Neural cell (in vitro differentiated cells): ENCODE measurements around the gene SYNGR1. TPM values are rescaled to one million over a fixed set of nuclear protein-coding genes. Genes with fewer than 3 reads are reported as not detected.

Experiments
- H2AFZ ChIP-seq: fragments of 200-600, 300-800 bp; sonication (generic), shearing (Covaris generic); 2 replicates; pipeline ENCODE4 v1.6.0; 2014; ENCODE audit warnings: low read depth, mild to moderate bottlenecking, antibody characterized with exemption, low read length, moderate library complexity
- H3F3A ChIP-seq: fragments of 200-600 bp; shearing (Covaris generic); 2 replicates; pipeline ENCODE4 v1.6.1; 2016; ENCODE audit warnings: mild to moderate bottlenecking, moderate library complexity, mixed read lengths, antibody characterized with exemption, low read length; ENCODE audit not compliant: insufficient read depth, poor library complexity, severe bottlenecking
- H3K27ac ChIP-seq: fragments of 200-600, 300-800 bp; sonication (generic), shearing (Covaris generic); 2 replicates; pipeline ENCODE4 v1.5.1; 2014; ENCODE audit warnings: mild to moderate bottlenecking, low read length, moderate library complexity
- H3K27me3 ChIP-seq: fragments of 300-800, 200-600 bp; sonication (generic), shearing (Covaris generic); 2 replicates; pipeline ENCODE4 v1.6.0; 2014; ENCODE audit warnings: mild to moderate bottlenecking, low read depth, low read length, moderate library complexity; ENCODE audit not compliant: insufficient read depth
- H3K36me3 ChIP-seq: fragments of 300-800, 200-600 bp; sonication (generic), shearing (Covaris generic); 2 replicates; pipeline ENCODE4 v1.5.1; 2014; ENCODE audit warnings: mild to moderate bottlenecking, antibody characterized with exemption, low read length, moderate library complexity; ENCODE audit not compliant: insufficient read depth
- H3K4me2 ChIP-seq: fragments of 300-800, 200-600 bp; sonication (generic), shearing (Covaris generic); 2 replicates; pipeline ENCODE4 v1.6.0; 2014; ENCODE audit warnings: mild to moderate bottlenecking, low read length
- H3K4me3 ChIP-seq: fragments of 300-800, 200-600 bp; sonication (generic), shearing (Covaris generic); 2 replicates; pipeline ENCODE4 v1.5.1; 2014; ENCODE audit warnings: mild to moderate bottlenecking, low read length, moderate library complexity
- H3K79me2 ChIP-seq: fragments of 200-600 bp; shearing (Covaris generic); replicated peaks from 2 replicates; pipeline ENCODE4 v1.6.0; 2014; ENCODE audit warnings: mild to moderate bottlenecking, low read length, moderate library complexity; ENCODE audit not compliant: insufficient read depth
- H3K9ac ChIP-seq: fragments of 300-800, 200-600 bp; sonication (generic), shearing (Covaris generic); 2 replicates; pipeline ENCODE4 v1.6.1; 2016; ENCODE audit warnings: mild to moderate bottlenecking, low read length, mixed read lengths
- H3K9me2 ChIP-seq: fragments of 200-600 bp; shearing (Covaris generic); 2 replicates; pipeline ENCODE4 v1.6.1; 2016; ENCODE audit warnings: mild to moderate bottlenecking, low read length, mixed read lengths; ENCODE audit not compliant: insufficient read depth
- H3K9me3 ChIP-seq: fragments of 200-600, 300-800 bp; sonication (generic), shearing (Covaris generic); 2 replicates; pipeline ENCODE4 v1.6.1; 2016; ENCODE audit warnings: mild to moderate bottlenecking, mixed run types, low read length, moderate library complexity, mixed read lengths
- H4K20me1 ChIP-seq: fragments of 200-600 bp; shearing (Covaris generic); 2 replicates; pipeline ENCODE4 v1.6.1; 2016; ENCODE audit warnings: mild to moderate bottlenecking, mixed run types; ENCODE audit not compliant: insufficient read depth
- EZH2 ChIP-seq: fragments of 200-600, 300-800 bp; shearing (Covaris generic), sonication (generic); IDR thresholded peaks from 2 replicates; pipeline ENCODE4 v1.6.1; 2014; ENCODE audit warnings: antibody characterized with exemption, low read length, borderline replicate concordance, mild to moderate bottlenecking; ENCODE audit not compliant: insufficient read depth, poor library complexity, severe bottlenecking
- MXI1 ChIP-seq: fragments of 450-650 bp; conservative IDR thresholded peaks from 2 replicates; pipeline ENCODE4 v1.6.1; 2014; ENCODE audit warnings: antibody characterized with exemption, mild to moderate bottlenecking; ENCODE audit not compliant: poor library complexity, severe bottlenecking
- POLR2AphosphoS5 ChIP-seq: IDR thresholded peaks from 2 replicates; pipeline ENCODE4 v1.6.1; 2012
- RAD21 ChIP-seq: fragments of 450-650 bp; conservative IDR thresholded peaks from 2 replicates; pipeline ENCODE4 v1.6.1; 2014; ENCODE audit warnings: antibody characterized with exemption, mild to moderate bottlenecking, moderate library complexity
- polyA plus RNA-seq: library from polyadenylated mRNA; depleted of rRNA; stranded (reverse); fragments of >200 nt; gene quantifications from 2 replicates; pipeline ENCODE4 v1.2.3, GENCODE V29; 2014
- TF ChIP-seq, protein P1 (sequence below): fragments of 450-650 bp; IDR thresholded peaks from 2 replicates; pipeline ENCODE4 v1.5.1; 2014; ENCODE audit warnings: antibody characterized with exemption, mild to moderate bottlenecking, moderate library complexity; ENCODE audit not compliant: poor library complexity, severe bottlenecking
- TF ChIP-seq, protein P2 (sequence below): IDR thresholded peaks from 2 replicates; pipeline ENCODE4 v1.6.1; 2012; ENCODE audit warnings: borderline replicate concordance

The SYNGR1 gene
- polyA plus RNA-seq, 1 donor from 2014 or later, result 68.4 TPM

DNA sequence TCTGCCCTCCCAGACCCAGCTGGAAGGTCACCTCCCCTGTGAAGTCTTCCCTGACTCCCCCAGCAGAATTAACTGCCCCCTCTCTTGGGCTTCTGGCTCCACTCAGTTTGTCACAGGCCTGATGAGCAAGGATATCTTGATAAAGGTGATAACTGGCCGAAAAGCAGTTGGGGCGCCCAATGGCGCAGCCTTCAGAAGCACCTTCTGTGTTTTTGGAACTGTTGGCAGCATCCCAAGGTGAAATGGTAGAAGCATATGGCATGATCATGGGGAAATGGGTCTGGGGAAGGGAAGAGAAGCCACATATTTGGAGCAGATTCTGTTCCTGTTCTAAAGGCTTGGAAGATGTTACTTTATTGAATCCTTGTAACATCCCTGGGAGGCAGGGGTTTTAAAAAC, 47.0 kb downstream of the SYNGR1 start:
- H3K9me3 ChIP-seq, result no peaks in the 10 kb centered on the region
- H3K27ac ChIP-seq, result no peak overlapping the region

DNA sequence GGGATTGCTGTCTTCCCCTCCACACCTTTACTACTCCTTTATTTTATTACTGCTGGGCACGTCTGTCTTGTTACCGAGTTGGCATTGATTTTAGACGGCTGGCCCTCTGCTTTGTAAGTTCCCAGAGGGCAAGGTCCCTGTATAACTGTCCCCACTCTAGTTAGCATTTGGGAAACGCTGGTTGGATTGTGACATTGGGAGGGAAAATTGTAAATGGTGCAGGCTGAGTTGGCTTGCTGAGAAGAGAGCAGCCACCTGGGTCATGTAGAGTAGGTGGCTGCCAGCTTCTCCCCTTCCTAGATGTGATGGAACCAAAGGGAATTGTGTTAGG, 51.5 kb downstream of the SYNGR1 start:
- no peaks in the 10 kb centered on the region for H3K27me3 ChIP-seq
- no peaks in the 10 kb centered on the region for H4K20me1 ChIP-seq
- no peak overlapping the region for H3K9ac ChIP-seq
- no peak overlapping the region for H2AFZ ChIP-seq
- no peak overlapping the region for H3K4me2 ChIP-seq
- H3K4me3 ChIP-seq, result no peak overlapping the region
- TF ChIP-seq MXI1, result no peak
- TF ChIP-seq EZH2, result no peak
- TF ChIP-seq, protein P1, sequence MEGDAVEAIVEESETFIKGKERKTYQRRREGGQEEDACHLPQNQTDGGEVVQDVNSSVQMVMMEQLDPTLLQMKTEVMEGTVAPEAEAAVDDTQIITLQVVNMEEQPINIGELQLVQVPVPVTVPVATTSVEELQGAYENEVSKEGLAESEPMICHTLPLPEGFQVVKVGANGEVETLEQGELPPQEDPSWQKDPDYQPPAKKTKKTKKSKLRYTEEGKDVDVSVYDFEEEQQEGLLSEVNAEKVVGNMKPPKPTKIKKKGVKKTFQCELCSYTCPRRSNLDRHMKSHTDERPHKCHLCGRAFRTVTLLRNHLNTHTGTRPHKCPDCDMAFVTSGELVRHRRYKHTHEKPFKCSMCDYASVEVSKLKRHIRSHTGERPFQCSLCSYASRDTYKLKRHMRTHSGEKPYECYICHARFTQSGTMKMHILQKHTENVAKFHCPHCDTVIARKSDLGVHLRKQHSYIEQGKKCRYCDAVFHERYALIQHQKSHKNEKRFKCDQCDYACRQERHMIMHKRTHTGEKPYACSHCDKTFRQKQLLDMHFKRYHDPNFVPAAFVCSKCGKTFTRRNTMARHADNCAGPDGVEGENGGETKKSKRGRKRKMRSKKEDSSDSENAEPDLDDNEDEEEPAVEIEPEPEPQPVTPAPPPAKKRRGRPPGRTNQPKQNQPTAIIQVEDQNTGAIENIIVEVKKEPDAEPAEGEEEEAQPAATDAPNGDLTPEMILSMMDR, result no peak
- TF ChIP-seq, protein P2, sequence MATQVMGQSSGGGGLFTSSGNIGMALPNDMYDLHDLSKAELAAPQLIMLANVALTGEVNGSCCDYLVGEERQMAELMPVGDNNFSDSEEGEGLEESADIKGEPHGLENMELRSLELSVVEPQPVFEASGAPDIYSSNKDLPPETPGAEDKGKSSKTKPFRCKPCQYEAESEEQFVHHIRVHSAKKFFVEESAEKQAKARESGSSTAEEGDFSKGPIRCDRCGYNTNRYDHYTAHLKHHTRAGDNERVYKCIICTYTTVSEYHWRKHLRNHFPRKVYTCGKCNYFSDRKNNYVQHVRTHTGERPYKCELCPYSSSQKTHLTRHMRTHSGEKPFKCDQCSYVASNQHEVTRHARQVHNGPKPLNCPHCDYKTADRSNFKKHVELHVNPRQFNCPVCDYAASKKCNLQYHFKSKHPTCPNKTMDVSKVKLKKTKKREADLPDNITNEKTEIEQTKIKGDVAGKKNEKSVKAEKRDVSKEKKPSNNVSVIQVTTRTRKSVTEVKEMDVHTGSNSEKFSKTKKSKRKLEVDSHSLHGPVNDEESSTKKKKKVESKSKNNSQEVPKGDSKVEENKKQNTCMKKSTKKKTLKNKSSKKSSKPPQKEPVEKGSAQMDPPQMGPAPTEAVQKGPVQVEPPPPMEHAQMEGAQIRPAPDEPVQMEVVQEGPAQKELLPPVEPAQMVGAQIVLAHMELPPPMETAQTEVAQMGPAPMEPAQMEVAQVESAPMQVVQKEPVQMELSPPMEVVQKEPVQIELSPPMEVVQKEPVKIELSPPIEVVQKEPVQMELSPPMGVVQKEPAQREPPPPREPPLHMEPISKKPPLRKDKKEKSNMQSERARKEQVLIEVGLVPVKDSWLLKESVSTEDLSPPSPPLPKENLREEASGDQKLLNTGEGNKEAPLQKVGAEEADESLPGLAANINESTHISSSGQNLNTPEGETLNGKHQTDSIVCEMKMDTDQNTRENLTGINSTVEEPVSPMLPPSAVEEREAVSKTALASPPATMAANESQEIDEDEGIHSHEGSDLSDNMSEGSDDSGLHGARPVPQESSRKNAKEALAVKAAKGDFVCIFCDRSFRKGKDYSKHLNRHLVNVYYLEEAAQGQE, result no peak
- no peak for TF ChIP-seq RAD21
- TF ChIP-seq POLR2AphosphoS5, result no peak
- no peak overlapping the region for H3K27ac ChIP-seq
- H3K9me2 ChIP-seq, result no peaks in the 10 kb centered on the region
- H3K36me3 ChIP-seq, result no peaks in the 10 kb centered on the region
- H3K79me2 ChIP-seq, result peaks cover 7% of the 10 kb centered on the region
- no peaks in the 10 kb centered on the region for H3K9me3 ChIP-seq
- H3F3A ChIP-seq, result no peaks in the 10 kb centered on the region

More for the DNA sequence above, 47.0 kb downstream of the SYNGR1 start:
- H3K9ac ChIP-seq, result no peak overlapping the region
- no peaks in the 10 kb centered on the region for H3K36me3 ChIP-seq
- TF ChIP-seq EZH2, result no peak
- TF ChIP-seq, protein P1, result no peak
- no peaks in the 10 kb centered on the region for H3K27me3 ChIP-seq
- no peaks in the 10 kb centered on the region for H3K9me2 ChIP-seq
- no peak overlapping the region for H3K4me2 ChIP-seq
- H3K4me3 ChIP-seq, result no peak overlapping the region
- H3K79me2 ChIP-seq, result peaks cover 7% of the 10 kb centered on the region
- H4K20me1 ChIP-seq, result no peaks in the 10 kb centered on the region
- no peaks in the 10 kb centered on the region for H3F3A ChIP-seq
- H2AFZ ChIP-seq, result no peak overlapping the region
